ENCODE measurements around the gene TTC17.

Gene TTC17

GRCh38 chr11:43366677-43367076 is 8.0 kb downstream of the TTC17 start:
- H3K4me3 Mint-ChIP-seq = no peak overlapping the region
- peaks cover 26% of the 10 kb centered on the region for H3K36me3 Mint-ChIP-seq (ENCODE audit: low read depth)
- H3K27ac Mint-ChIP-seq = no peak overlapping the region
- H3K27me3 Mint-ChIP-seq (ENCODE audit: low read depth) = no peaks in the 10 kb centered on the region
- no peaks in the 10 kb centered on the region for H3K9me3 Mint-ChIP-seq
- H3K4me1 Mint-ChIP-seq (ENCODE audit: low read depth) = peaks cover 22% of the 10 kb centered on the region

DNA sequence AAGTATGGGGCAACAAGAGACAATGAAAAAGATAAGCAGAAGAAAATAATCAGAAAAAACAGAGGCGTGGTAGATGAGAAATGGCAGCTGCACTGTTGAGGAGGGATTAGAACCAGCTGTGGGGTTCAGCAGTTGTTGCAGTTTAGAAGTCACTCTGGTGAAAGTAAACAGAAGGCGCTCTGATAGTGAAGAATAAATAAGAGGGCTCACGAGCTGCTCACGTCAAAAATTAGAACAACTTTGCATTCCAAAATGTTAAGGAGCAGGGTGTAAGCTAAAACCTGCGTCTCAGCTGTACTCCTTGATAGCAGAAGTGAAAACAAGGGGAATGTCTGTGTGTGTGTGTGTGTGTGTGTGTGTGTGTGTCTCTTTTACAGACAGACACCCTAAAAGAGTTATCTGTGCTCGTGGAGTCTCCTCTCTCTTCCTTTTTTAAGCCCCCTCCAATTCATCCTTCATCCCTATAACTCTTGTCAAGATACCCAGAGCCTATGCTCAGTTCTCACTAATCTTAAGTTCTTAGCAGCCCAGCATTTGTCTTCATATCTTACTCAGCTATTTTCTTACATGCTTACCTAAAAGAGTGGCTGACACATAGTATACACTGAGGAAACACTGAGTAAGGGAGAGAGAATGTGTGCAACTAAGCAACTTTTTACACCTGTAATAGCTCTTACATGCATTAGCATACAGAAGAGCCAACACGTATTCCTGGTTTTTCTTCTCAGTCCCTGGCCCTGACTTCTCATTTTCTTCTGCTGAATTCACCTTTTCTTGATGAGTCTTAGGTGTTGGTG is 8.9 kb downstream of the TTC17 start:
- Mint-ChIP-seq H3K27me3 (ENCODE audit: low read depth) (no peaks in the 10 kb centered on the region), H3K4me1 (ENCODE audit: low read depth) (peaks cover 18% of the 10 kb centered on the region), H3K9me3 (no peaks in the 10 kb centered on the region), H3K4me3 (no peak overlapping the region), H3K27ac (no peak overlapping the region), H3K36me3 (ENCODE audit: low read depth) (peaks cover 26% of the 10 kb centered on the region)

- H3K9me3 Mint-ChIP-seq = no peaks in the 10 kb centered on the region
- H3K27ac Mint-ChIP-seq = no peak overlapping the region
- no peak overlapping the region for H3K4me3 Mint-ChIP-seq
- H3K36me3 Mint-ChIP-seq (ENCODE audit: low read depth) = peaks cover 7% of the 10 kb centered on the region
- H3K4me1 Mint-ChIP-seq (ENCODE audit: low read depth) = peaks cover 2% of the 10 kb centered on the region
- H3K27me3 Mint-ChIP-seq (ENCODE audit: low read depth) = no peaks in the 10 kb centered on the region
These were observed 17.3 kb downstream of the TTC17 start for GRCh38 chr11:43376065-43376464.

- Mint-ChIP-seq H3K36me3 (ENCODE audit: low read depth) (peaks cover 11% of the 10 kb centered on the region), H3K27me3 (ENCODE audit: low read depth) (no peaks in the 10 kb centered on the region), H3K27ac (no peak overlapping the region), H3K4me1 (ENCODE audit: low read depth) (peaks cover 2% of the 10 kb centered on the region), H3K4me3 (no peak overlapping the region), H3K9me3 (no peaks in the 10 kb centered on the region)
These were observed 17.9 kb downstream of the TTC17 start for GRCh38 chr11:43376594-43376993.

GRCh38 chr11:43377389-43377788 is 18.7 kb downstream of the TTC17 start:
- Mint-ChIP-seq H3K4me3 (no peak overlapping the region), H3K9me3 (no peaks in the 10 kb centered on the region), H3K27me3 (ENCODE audit: low read depth) (no peaks in the 10 kb centered on the region), H3K27ac (no peak overlapping the region), H3K4me1 (ENCODE audit: low read depth) (peaks cover 2% of the 10 kb centered on the region), H3K36me3 (ENCODE audit: low read depth) (peaks cover 13% of the 10 kb centered on the region)

- Mint-ChIP-seq H3K4me1 (ENCODE audit: low read depth) (peaks cover 2% of the 10 kb centered on the region), H3K36me3 (ENCODE audit: low read depth) (peaks cover 13% of the 10 kb centered on the region), H3K4me3 (no peak overlapping the region), H3K27ac (no peak overlapping the region), H3K27me3 (ENCODE audit: low read depth) (no peaks in the 10 kb centered on the region), H3K9me3 (no peaks in the 10 kb centered on the region)
These were observed 20.2 kb downstream of the TTC17 start for GRCh38 chr11:43378897-43379296.

DNA sequence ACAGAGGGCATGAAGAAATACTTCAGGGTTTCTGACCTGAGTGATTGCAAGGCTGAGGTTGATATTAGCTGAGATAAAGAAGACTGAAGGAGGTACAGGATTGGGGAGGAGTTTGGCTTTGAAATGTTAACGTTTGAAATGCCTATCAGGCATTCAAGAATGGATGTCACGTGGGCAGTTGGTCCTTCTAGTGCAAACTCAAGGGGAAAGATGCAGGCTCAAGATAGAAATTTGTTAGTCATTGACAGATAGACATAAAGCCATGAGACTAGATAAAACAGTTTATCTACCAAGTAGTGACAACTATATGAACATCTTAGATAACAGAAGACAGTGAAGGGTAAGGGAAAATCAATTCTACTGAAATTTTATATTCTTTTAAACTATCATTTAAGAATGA is 23.1 kb downstream of the TTC17 start:
- Mint-ChIP-seq H3K27ac (no peak overlapping the region), H3K36me3 (ENCODE audit: low read depth) (peaks cover 16% of the 10 kb centered on the region), H3K4me3 (no peak overlapping the region), H3K27me3 (ENCODE audit: low read depth) (no peaks in the 10 kb centered on the region), H3K9me3 (no peaks in the 10 kb centered on the region), H3K4me1 (ENCODE audit: low read depth) (no peaks in the 10 kb centered on the region)

GRCh38 chr11:43382614-43383013 is 23.9 kb downstream of the TTC17 start:
- H3K4me3 Mint-ChIP-seq = no peak overlapping the region
- peaks cover 16% of the 10 kb centered on the region for H3K36me3 Mint-ChIP-seq (ENCODE audit: low read depth)
- H3K4me1 Mint-ChIP-seq (ENCODE audit: low read depth) = no peaks in the 10 kb centered on the region
- H3K27me3 Mint-ChIP-seq (ENCODE audit: low read depth) = no peaks in the 10 kb centered on the region
- H3K27ac Mint-ChIP-seq = no peak overlapping the region
- no peaks in the 10 kb centered on the region for H3K9me3 Mint-ChIP-seq

GRCh38 chr11:43384393-43384792 is 25.7 kb downstream of the TTC17 start:
- Mint-ChIP-seq H3K27ac (no peak overlapping the region), H3K4me3 (no peak overlapping the region), H3K27me3 (ENCODE audit: low read depth) (no peaks in the 10 kb centered on the region), H3K9me3 (no peaks in the 10 kb centered on the region), H3K4me1 (ENCODE audit: low read depth) (no peaks in the 10 kb centered on the region), H3K36me3 (ENCODE audit: low read depth) (peaks cover 23% of the 10 kb centered on the region)

DNA sequence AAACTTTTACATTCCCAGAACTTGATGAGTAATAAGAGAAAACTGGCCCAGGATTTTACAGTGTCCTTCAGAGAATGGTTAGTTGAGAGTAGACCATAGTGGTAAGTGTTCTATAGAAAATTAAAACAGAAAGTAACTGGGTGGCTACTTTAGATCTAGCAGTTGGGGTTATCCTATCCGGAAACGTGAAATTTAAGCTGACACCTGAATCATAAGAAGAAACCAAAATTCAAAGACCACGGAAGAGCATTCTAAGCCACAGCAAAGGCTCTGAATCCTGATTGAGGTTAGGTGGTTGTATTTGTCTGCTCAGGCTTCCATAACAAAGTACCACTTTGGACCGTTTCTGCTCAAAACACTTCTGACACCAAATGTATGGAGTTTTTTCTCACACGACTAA is 34.0 kb downstream of the TTC17 start:
- H3K4me3 Mint-ChIP-seq = peak overlapping the region; percentile 56
- peaks cover 11% of the 10 kb centered on the region for H3K4me1 Mint-ChIP-seq (ENCODE audit: low read depth)

DNA sequence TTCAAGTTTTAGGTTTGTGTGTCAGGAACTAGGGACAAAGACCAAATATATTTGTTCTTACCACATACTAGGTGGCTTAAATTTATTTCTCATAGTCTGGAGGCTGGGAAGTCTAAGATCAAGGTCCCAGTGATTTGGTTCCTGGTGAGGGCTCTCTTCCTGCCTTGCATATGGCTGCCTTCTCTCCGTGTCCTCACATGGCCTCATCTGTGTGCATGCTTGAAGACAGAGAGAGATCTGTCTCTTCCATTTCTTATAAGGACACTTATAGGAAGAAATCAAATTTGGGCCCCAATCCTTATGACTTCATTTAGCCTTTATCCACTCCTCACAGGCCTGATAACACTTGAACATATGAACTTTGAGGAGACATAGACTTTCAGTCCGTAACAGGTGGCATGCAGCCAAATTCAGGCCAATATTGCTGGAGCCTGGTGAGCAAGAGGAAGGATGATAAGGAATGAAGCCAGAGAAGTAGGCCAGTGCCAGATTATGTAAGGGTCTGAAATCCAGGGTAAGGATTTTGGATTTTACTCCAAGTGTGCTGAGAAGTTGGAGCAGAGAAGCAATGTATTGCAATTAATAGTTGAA is 35.1 kb downstream of the TTC17 start:
- Mint-ChIP-seq H3K4me1 (ENCODE audit: low read depth) (peaks cover 11% of the 10 kb centered on the region), H3K27ac (no peak overlapping the region), H3K4me3 (no peak overlapping the region), H3K36me3 (ENCODE audit: low read depth) (peaks cover 64% of the 10 kb centered on the region), H3K27me3 (ENCODE audit: low read depth) (no peaks in the 10 kb centered on the region), H3K9me3 (no peaks in the 10 kb centered on the region)

More for the DNA sequence above, 34.0 kb downstream of the TTC17 start:
- peaks cover 55% of the 10 kb centered on the region for H3K36me3 Mint-ChIP-seq (ENCODE audit: low read depth)
- H3K27me3 Mint-ChIP-seq (ENCODE audit: low read depth) = no peaks in the 10 kb centered on the region
- H3K9me3 Mint-ChIP-seq = no peaks in the 10 kb centered on the region
- H3K27ac Mint-ChIP-seq = peak overlapping the region; percentile 72

GRCh38 chr11:43396617-43397016 is 37.9 kb downstream of the TTC17 start:
- H3K36me3 Mint-ChIP-seq (ENCODE audit: low read depth) = peaks cover 65% of the 10 kb centered on the region
- peaks cover 14% of the 10 kb centered on the region for H3K4me1 Mint-ChIP-seq (ENCODE audit: low read depth)
- H3K9me3 Mint-ChIP-seq = no peaks in the 10 kb centered on the region
- no peak overlapping the region for H3K4me3 Mint-ChIP-seq
- H3K27ac Mint-ChIP-seq = no peak overlapping the region
- no peaks in the 10 kb centered on the region for H3K27me3 Mint-ChIP-seq (ENCODE audit: low read depth)

DNA sequence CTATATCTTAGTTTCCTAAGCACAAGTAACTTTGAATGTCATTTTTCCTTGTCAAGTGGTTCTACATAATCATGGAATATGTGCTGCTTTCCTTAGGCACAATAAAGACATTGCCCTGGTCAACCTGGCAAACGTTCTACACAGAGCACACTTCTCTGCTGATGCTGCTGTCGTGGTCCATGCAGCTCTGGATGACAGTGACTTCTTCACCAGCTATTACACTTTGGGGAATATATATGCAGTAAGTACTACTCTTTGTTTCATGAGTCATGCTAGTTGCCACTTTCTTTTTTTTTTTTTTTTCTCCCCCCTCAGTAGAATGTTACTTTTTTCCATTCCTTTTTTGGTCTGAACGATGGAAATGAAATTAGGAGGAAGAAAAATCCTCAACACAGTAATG is 38.5 kb downstream of the TTC17 start:
- H3K27me3 Mint-ChIP-seq (ENCODE audit: low read depth) = no peaks in the 10 kb centered on the region
- H3K4me3 Mint-ChIP-seq = no peak overlapping the region
- peaks cover 67% of the 10 kb centered on the region for H3K36me3 Mint-ChIP-seq (ENCODE audit: low read depth)
- H3K4me1 Mint-ChIP-seq (ENCODE audit: low read depth) = peaks cover 14% of the 10 kb centered on the region
- no peaks in the 10 kb centered on the region for H3K9me3 Mint-ChIP-seq
- H3K27ac Mint-ChIP-seq = no peak overlapping the region

DNA sequence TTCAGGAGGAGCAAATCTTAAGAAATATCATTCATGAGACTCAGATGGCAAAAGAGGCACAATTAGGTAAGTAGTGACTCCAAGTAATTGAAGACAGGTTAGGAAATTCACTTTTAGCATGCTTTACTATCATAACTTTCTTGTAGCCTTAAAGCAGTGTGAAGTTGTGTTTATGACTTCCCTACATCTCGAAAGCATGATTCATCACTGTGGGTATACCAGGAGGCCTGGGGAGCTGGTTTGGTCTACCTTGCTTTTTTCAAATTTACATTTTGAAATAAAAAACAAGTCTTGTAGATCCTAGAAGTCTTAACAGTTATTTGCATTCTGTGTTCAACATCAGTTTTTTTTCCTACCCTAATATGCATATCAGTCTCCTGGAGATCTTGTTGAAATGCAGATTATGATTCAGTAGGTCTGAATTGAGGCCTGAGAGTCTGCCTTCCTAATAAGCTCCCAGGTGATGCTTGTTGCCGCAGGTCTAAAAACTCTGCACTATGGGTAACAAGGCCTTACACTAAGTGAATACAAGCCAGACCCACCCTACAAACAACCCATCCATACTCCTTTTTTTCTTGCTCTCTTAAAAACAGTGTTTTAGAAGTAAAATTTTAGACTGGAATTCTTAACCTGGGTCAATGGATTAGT is 41.4 kb downstream of the TTC17 start:
- no peaks in the 10 kb centered on the region for H3K27me3 Mint-ChIP-seq (ENCODE audit: low read depth)
- no peaks in the 10 kb centered on the region for H3K9me3 Mint-ChIP-seq
- H3K36me3 Mint-ChIP-seq (ENCODE audit: low read depth) = peaks cover 68% of the 10 kb centered on the region
- no peak overlapping the region for H3K4me3 Mint-ChIP-seq
- no peak overlapping the region for H3K27ac Mint-ChIP-seq
- H3K4me1 Mint-ChIP-seq (ENCODE audit: low read depth) = peaks cover 14% of the 10 kb centered on the region

DNA sequence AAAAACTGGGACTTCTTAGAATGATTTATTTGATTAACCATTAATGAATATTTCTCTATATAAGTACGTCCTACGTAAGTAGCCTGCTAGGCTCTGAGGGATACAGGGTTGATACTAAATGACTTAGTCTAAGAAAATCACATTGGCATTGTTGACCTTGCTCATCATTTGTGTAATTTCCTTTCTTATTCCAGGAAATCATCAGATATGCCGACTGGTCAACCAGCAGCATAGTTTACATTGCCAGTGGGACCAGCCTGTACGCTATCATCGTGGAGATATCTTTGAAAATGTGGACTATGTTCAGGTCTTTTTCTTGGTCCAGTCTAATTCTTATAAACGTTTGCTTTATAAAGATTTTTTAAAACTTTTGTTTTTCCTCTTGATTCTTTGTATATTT is 42.5 kb downstream of the TTC17 start:
- H3K27me3 Mint-ChIP-seq (ENCODE audit: low read depth) = no peaks in the 10 kb centered on the region
- H3K36me3 Mint-ChIP-seq (ENCODE audit: low read depth) = peaks cover 70% of the 10 kb centered on the region
- H3K4me3 Mint-ChIP-seq = no peak overlapping the region
- peaks cover 14% of the 10 kb centered on the region for H3K4me1 Mint-ChIP-seq (ENCODE audit: low read depth)
- H3K9me3 Mint-ChIP-seq = no peaks in the 10 kb centered on the region
- H3K27ac Mint-ChIP-seq = no peak overlapping the region
